VCaP (cell line): ENCODE results near the gene FOXN4.

ENCODE experiments used
- H3K27ac ChIP-seq: fragments of 450-650 bp; 2 replicates; pipeline ENCODE4 v1.5.1; 2017
- CTCF ChIP-seq: fragments of 450-650 bp; conservative IDR thresholded peaks from 2 replicates; pipeline ENCODE4 v1.5.1; 2017; ENCODE audit warnings: mild to moderate bottlenecking, moderate library complexity

FOXN4 gene

GRCh38 chr12:109246221-109246620 is 62.9 kb downstream of the FOXN4 start:
- TF ChIP-seq CTCF, result no peak
- H3K27ac ChIP-seq, result no peak overlapping the region

DNA sequence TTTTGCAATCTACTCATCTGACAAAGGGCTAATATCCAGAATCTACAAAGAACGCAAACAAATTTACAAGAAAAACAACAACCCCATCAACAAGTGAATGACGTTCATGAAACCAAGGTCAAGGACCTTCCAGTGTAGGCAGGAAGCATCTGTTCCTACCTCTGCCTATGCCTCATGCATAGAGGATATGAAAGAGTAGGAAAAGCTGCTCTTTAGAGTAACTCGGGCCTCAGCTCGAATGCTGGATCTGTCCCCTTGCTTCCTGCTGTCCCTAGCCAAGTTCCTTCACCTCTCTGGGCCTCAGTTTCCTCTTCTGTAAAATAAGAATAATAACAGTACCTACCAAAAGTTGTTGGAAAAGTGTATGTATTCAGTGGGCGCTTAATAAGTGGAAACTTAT is 65.0 kb downstream of the FOXN4 start:
- no peak for TF ChIP-seq CTCF
- no peak overlapping the region for H3K27ac ChIP-seq

GRCh38 chr12:109241936-109242335 is 67.1 kb downstream of the FOXN4 start:
- no peak for TF ChIP-seq CTCF
- no peak overlapping the region for H3K27ac ChIP-seq

GRCh38 chr12:109240365-109240764 is 68.7 kb downstream of the FOXN4 start:
- no peak for TF ChIP-seq CTCF

GRCh38 chr12:109239691-109240090 is 69.4 kb downstream of the FOXN4 start:
- H3K27ac ChIP-seq, result no peak overlapping the region
- no peak for TF ChIP-seq CTCF

More at GRCh38 chr12:109240365-109240764, 68.7 kb downstream of the FOXN4 start:
- no peak overlapping the region for H3K27ac ChIP-seq

- TF ChIP-seq CTCF, result no peak
- H3K27ac ChIP-seq, result no peak overlapping the region
These were observed 69.9 kb downstream of the FOXN4 start for GRCh38 chr12:109239179-109239578.

- TF ChIP-seq CTCF, result no peak
These were observed 72.8 kb downstream of the FOXN4 start for GRCh38 chr12:109236257-109236656.

DNA sequence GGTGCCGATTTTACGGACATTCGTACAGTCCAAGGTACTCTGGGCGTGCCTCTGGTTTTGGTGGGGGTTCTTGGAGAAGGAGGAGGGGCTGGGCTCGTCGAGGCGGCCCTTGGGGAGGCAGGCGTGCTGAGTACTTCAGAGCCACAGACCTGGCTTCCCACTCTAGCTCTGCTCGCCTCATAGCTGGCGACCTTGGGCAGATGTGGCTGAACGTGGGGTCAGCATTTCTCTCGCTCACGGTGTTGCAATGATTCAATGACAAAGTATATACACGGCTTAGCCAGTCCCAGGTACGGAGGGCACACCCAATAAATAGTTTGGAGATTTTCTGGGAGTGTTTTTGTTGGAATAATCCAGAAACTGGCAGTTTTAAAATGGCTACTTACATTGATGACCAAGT is 75.1 kb downstream of the FOXN4 start:
- TF ChIP-seq CTCF, result no peak
- no peak overlapping the region for H3K27ac ChIP-seq

More at GRCh38 chr12:109236257-109236656, 72.8 kb downstream of the FOXN4 start:
- H3K27ac ChIP-seq, result no peak overlapping the region
